Measurements from ENCODE around the gene RHBDD3. TPM values are rescaled to one million over a fixed set of nuclear protein-coding genes. Genes with fewer than 3 reads are reported as not detected.
A peak's percentile ranks its signal among the peaks of the same experiment; 100 is the strongest.

The RHBDD3 gene
- total RNA-seq, 1 donor from 2014 or later: 11.7 TPM

GRCh38 chr22:29275819-29276565 lies 8.2 kb upstream of the RHBDD3 start:
- intact Hi-C loops (cut with DNase I): no loop called here
- DNase-seq (no peak), ATAC-seq (ENCODE audit: poor library complexity) (no peak)

GRCh38 chr22:29275167-29275566 lies 7.4 kb upstream of the RHBDD3 start:
- DNase-seq: no peak
- ATAC-seq (ENCODE audit: poor library complexity): no peak
- intact Hi-C loops (cut with DNase I): no loop called here

- DNase-seq (no peak), ATAC-seq (ENCODE audit: poor library complexity) (no peak)
- intact Hi-C loops (cut with DNase I): no loop called here
Observed at GRCh38 chr22:29272624-29273023, 4.8 kb upstream of the RHBDD3 start.

- ATAC-seq (ENCODE audit: poor library complexity) (no peak), DNase-seq (no peak)
- intact Hi-C loops (cut with DNase I): no loop called here
Observed at GRCh38 chr22:29270475-29271271, 2.9 kb upstream of the RHBDD3 start.

GRCh38 chr22:29269731-29270474 lies 2.1 kb upstream of the RHBDD3 start:
- ATAC-seq (ENCODE audit: poor library complexity): no peak
- intact Hi-C loops (cut with DNase I): loop anchor here (2.0 kb wide), 1 partner anchor 37 kb away; the partner anchor contains the start of gene GAS2L1
- no peak for DNase-seq

GRCh38 chr22:29269230-29269604 lies 1.4 kb upstream of the RHBDD3 start:
- ATAC-seq (ENCODE audit: poor library complexity): no peak
- no peak for DNase-seq
- intact Hi-C loops (cut with DNase I): loop anchor here (2.0 kb wide), 1 partner anchor 38 kb away; the partner anchor contains the start of gene GAS2L1

- DNase-seq (peak; percentile 84), ATAC-seq (ENCODE audit: poor library complexity) (peak; percentile 73)
- intact Hi-C loops (cut with DNase I): loop anchor here (2.0 kb wide), 1 partner anchor 38 kb away; the partner anchor contains the start of gene GAS2L1
Observed at GRCh38 chr22:29268511-29269229, 889 bp upstream of the RHBDD3 start.

GRCh38 chr22:29267462-29267857 lies 321 bp downstream of the RHBDD3 start:
- DNase-seq (no peak), ATAC-seq (ENCODE audit: poor library complexity) (no peak)
- intact Hi-C loops (cut with DNase I): no loop called here

GRCh38 chr22:29266564-29267461 lies 968 bp downstream of the RHBDD3 start:
- no peak for ATAC-seq (ENCODE audit: poor library complexity)
- no peak for DNase-seq
- intact Hi-C loops (cut with DNase I): no loop called here

- ATAC-seq (ENCODE audit: poor library complexity) (no peak), DNase-seq (no peak)
- intact Hi-C loops (cut with DNase I): no loop called here
Observed at GRCh38 chr22:29265929-29266328, 1.9 kb downstream of the RHBDD3 start.

- no peak for ATAC-seq (ENCODE audit: poor library complexity)
- no peak for DNase-seq
- intact Hi-C loops (cut with DNase I): no loop called here
Observed at GRCh38 chr22:29265305-29265704, 2.5 kb downstream of the RHBDD3 start.

- DNase-seq (no peak), ATAC-seq (ENCODE audit: poor library complexity) (no peak)
- intact Hi-C loops (cut with DNase I): no loop called here
Observed at GRCh38 chr22:29263791-29264276, 3.9 kb downstream of the RHBDD3 start.

GRCh38 chr22:29260601-29261315 lies 7.0 kb downstream of the RHBDD3 start:
- intact Hi-C loops (cut with DNase I): no loop called here
- ATAC-seq (ENCODE audit: poor library complexity) (no peak), DNase-seq (no peak)

GRCh38 chr22:29260031-29260560 lies 7.7 kb downstream of the RHBDD3 start:
- DNase-seq (no peak), ATAC-seq (ENCODE audit: poor library complexity) (no peak)
- intact Hi-C loops (cut with DNase I): no loop called here

GRCh38 chr22:29259253-29259899 lies 8.4 kb downstream of the RHBDD3 start:
- intact Hi-C loops (cut with DNase I): no loop called here
- DNase-seq (no peak), ATAC-seq (ENCODE audit: poor library complexity) (no peak)

Data from Right ventricle myocardium superior (tissue), 1 donor.